Fibroblast of peridontal ligament (primary cell): ENCODE measurements around the gene GRID2.
A peak's percentile ranks its signal among the peaks of the same experiment; 100 is the strongest.

Experiments
- DNase-seq: peaks from one replicate; pipeline ENCODE4 v3.0.0-alpha.2; 2010; ENCODE audit errors: extremely low read depth

The GRID2 gene

GRCh38 chr4:92961881-92962280 lies 658.1 kb downstream of the GRID2 start:
- no peak for DNase-seq

DNA sequence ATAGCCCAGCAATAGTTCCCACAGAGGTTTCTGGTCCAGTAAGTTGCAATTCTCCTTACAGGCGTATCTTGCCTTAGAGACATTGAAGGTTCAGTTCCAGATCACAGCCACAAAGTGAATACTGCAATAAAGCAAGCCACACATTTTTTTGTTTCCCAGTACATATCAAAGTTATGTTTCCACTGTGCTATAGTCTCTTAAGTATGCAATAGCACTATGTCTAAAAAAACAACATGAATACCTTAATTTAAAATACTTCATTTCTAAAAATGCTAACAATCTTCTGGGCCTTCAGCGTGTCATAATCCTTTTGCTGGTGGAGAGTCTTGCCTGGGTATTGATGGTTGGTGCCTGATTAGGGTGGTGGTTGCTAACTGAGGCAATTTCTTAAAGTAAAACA lies 659.1 kb downstream of the GRID2 start:
- DNase-seq = no peak

- DNase-seq = peak; percentile 2
These were observed 664.8 kb downstream of the GRID2 start for GRCh38 chr4:92968556-92968955.

- no peak for DNase-seq
These were observed 665.2 kb downstream of the GRID2 start for GRCh38 chr4:92968996-92969395.

DNA sequence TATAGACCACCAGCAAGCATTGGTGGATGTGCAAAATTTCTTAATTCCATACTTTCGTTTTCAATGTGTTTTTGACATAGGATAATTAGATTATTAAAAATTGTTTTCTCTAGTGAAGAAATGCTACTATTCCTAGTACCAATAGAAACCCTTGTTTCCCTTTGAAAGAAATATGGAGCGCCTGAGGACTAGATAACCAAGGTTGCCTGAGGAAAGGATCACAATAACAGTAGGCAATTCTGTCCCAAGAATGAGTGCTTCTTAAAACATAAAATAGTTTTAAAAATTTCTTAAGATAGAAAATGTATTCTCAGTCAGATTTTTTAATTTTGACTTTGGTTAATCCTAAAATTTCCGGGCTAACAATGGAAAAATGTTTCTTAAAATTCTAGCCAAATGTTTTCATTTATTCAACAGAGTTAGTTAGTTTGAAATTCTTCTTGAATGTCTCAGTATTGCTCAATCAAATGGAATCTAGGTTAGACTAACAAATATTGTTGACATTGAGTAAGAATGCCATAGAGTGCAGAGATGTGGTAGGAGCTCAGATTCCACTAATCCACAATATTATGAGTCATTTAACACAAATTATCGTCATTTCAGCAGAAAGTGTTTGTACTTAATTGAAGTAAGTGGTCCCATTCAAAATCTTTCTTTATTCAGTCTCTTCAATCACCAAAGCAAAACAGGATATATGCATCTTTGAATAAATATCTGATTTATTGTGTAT lies 666.0 kb downstream of the GRID2 start:
- peak; percentile 95 for DNase-seq

DNA sequence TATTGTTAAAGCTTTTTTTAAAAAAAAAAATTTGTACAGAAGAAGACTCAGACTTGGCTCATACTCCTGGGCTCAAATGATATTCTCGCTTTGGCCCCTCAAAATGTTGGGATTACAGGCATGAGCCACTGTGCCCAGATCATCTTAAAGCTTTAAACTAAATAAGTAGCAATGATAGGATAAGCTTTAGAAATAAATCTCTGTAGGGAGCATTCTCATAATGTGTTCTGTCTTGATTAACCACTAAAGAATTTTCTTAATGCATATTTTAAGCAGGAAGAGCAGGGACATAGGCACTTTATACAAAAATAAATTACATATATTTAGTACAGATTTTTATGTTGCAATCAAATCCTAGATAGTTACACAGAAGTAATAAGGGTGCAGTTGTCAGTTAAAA lies 667.2 kb downstream of the GRID2 start:
- DNase-seq = no peak

- DNase-seq = no peak
These were observed 684.5 kb downstream of the GRID2 start for GRCh38 chr4:92988301-92988700.

GRCh38 chr4:92992758-92993157 lies 689.0 kb downstream of the GRID2 start:
- no peak for DNase-seq

DNA sequence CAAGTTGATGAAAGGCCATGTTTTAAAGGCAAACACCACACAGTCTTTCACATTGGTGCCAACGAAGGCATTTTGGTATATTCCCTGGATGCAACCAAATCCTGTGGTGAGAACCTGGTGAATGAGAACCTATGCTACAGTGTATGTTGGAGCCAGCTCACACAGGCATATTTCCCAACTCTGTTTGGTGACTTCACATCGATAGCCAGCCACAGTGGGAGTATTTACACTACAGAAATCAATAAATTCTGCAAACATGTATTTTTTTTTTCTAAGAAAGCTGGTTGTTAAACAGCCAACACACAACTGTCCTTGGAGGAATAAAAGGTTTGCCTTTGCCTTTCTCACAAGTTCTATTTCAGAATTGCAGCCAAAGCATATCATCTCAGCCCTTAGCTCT lies 691.0 kb downstream of the GRID2 start:
- no peak for DNase-seq

DNA sequence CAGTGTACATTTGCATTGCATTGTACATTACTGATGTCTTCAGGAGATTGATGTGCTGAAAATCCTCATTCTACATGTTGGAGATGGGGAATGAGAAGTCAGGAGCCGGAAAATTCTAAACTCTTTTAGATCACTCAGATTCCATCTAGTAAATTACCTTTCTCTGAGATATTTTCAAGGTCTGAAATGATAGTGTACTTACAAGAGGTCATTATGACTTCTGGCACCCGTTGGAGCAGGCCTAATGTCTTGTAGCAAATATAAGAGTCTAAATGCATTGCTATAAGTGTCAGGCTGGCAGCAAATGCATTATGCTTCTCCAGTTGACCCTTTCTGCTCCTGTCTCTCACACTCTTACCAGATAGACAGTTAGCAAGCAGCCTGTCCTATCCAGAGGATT lies 692.8 kb downstream of the GRID2 start:
- DNase-seq = no peak

DNA sequence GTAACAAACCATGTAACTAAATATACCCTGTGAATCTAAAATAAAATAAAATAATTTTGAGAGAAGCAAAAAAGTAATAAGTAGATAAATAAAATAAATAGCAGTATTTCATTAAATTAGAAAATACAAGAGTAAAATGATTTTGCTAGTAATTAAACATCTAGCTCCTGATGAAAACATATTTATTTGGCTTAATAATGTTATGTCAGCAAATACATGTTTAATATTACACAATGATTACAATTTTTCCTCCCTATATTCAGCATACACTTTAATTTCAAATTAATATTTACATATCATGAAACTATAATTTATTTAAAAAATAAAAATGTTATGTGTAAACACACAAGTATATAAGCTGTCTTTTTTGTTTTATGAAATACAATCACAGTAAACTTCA lies 697.1 kb downstream of the GRID2 start:
- DNase-seq = no peak

DNA sequence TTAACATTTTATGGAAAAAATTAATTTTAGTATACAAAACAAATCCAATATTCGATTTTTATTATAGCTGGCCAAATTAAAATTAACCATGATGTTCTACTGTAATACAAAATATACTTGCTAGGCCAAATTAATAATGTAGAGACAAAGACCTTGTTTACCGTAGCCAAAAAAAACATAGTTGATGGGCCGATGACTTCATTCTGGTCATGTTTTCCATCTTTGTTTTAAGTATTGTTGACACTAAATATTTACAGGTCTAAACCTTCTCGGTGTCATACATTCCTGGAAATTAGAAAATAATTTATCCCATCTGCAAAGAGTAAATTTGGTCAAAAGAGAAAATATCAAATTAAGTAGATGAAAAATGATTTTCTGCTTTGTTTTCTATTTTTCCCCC lies 698.5 kb downstream of the GRID2 start:
- no peak for DNase-seq

GRCh38 chr4:93016350-93016749 lies 712.6 kb downstream of the GRID2 start:
- DNase-seq = no peak

- DNase-seq = no peak
These were observed 714.5 kb downstream of the GRID2 start for GRCh38 chr4:93018243-93018642.

GRCh38 chr4:93018806-93019205 lies 715.0 kb downstream of the GRID2 start:
- DNase-seq = no peak

GRCh38 chr4:93029769-93030168 lies 726.0 kb downstream of the GRID2 start:
- no peak for DNase-seq

- DNase-seq = no peak
These were observed 726.9 kb downstream of the GRID2 start for GRCh38 chr4:93030670-93031069.

- no peak for DNase-seq
These were observed 727.8 kb downstream of the GRID2 start for GRCh38 chr4:93031431-93032098.

DNA sequence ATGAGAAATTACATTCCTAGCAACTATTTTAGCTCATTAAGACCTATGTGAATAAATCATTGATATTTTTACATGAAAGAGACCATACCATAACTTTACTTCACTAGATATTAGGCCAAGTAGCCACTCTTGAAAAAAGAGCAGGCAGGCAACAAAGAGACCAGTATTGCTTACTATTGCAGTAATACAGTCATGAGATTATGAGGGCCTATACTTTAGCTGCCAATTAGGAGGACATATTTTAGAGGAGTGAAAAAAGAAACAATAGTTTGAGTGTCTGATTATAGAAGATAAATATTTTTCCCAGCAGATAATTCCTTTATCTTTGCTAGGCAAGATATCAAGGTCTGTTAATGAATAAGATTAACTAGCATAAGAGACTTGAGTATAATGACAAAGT lies 739.0 kb downstream of the GRID2 start:
- no peak for DNase-seq

- no peak for DNase-seq
These were observed 749.4 kb downstream of the GRID2 start for GRCh38 chr4:93053140-93053539.

GRCh38 chr4:93061826-93062225 lies 758.1 kb downstream of the GRID2 start:
- DNase-seq = no peak

DNA sequence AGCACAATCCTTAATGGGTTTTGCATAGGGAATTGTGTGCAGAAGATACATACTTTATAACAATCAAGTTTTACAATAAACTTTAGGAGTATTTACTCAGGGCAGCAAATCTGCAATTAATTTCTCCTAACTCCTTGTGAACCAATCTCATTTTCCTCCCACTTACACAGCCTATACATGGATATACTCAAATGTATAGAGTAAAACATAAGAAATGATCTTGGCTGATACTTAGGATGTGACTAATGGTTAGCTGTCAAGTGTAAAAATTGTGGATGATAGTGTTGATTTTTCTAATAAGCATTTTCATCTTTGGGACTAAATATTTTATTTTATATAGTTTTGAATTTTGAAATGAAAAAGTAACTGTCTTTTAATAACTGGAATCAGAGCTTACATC lies 759.6 kb downstream of the GRID2 start:
- no peak for DNase-seq

DNA sequence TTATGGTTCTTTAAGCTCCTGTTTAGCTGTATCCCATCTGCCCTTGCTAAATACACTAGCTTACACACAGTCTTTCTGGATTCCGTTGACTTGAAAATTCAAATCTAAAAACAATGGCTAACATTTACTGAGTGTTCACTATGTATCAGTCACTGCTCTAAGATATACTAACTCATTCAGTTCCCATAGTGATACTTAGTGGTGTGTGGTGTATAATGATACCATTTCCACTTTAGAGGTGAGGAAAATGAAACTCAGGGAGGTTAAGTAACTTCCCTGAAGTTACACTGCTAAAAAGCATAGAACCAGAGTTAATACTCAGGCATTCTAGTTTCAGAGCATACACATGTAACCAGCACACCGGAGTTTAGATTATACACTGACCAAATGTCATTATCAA lies 762.0 kb downstream of the GRID2 start:
- no peak for DNase-seq

GRCh38 chr4:93066749-93067148 lies 763.0 kb downstream of the GRID2 start:
- DNase-seq = no peak
